SK-N-SH treated with all-trans-retinoic acid at 6 μM for 48 hours (cell line): ENCODE data around the gene PRDX6.
A peak's percentile ranks its signal among the peaks of the same experiment; 100 is the strongest.

Experiments used
- ATAC-seq: fragments of 200-7000 bp; cut with Tn5 transposase; 3 replicates; pipeline ENCODE4 v1.9.1; 2020; ENCODE audit warnings: mild to moderate bottlenecking, moderate library complexity
- ARNTL ChIP-seq: fragments of 450-650 bp; formaldehyde crosslinking; IDR thresholded peaks from 2 replicates; pipeline ENCODE4 v1.5.0; 2020; ENCODE audit warnings: low read depth, mild to moderate bottlenecking, moderate library complexity, borderline replicate concordance
- BACH2 ChIP-seq: fragments of 250-450 bp; sonication (Bioruptor Pico); IDR thresholded peaks from 2 replicates; pipeline ENCODE4 v1.9.0; 2021; ENCODE audit warnings: mild to moderate bottlenecking, borderline replicate concordance
- ESRRG ChIP-seq: fragments of 250-450 bp; sonication (Bioruptor Pico); IDR thresholded peaks from 2 replicates; pipeline ENCODE4 v1.6.1; 2021; ENCODE audit warnings: mild to moderate bottlenecking
- ISL1 ChIP-seq: fragments of 250-450 bp; sonication (Bioruptor Pico); IDR thresholded peaks from 2 replicates; pipeline ENCODE4 v2.1.2; 2022; ENCODE audit warnings: mild to moderate bottlenecking, moderate library complexity
- OSR1 ChIP-seq: fragments of 250-450 bp; sonication (Bioruptor Pico); IDR thresholded peaks from 2 replicates; pipeline ENCODE4 v1.8.0; 2022; ENCODE audit warnings: moderate library complexity, mild to moderate bottlenecking, inconsistent platforms
- RARB ChIP-seq: fragments of 250-450 bp; sonication (Bioruptor Pico); IDR thresholded peaks from 2 replicates; pipeline ENCODE4 v1.8.0; 2021; ENCODE audit warnings: mild to moderate bottlenecking, moderate library complexity
- TCF4 ChIP-seq: fragments of 250-450 bp; sonication (Bioruptor Pico); IDR thresholded peaks from 2 replicates; pipeline ENCODE4 v1.8.0; 2021; ENCODE audit warnings: mild to moderate bottlenecking, moderate library complexity, borderline replicate concordance
- TOX ChIP-seq: fragments of 250-450 bp; sonication (Bioruptor Pico); IDR thresholded peaks from 2 replicates; pipeline ENCODE4 v1.8.0; 2021; ENCODE audit warnings: mild to moderate bottlenecking, moderate library complexity, borderline replicate concordance
- ZC3H10 ChIP-seq: fragments of 250-450 bp; sonication (Bioruptor Pico); IDR thresholded peaks from 2 replicates; pipeline ENCODE4 v1.5.1; 2021; ENCODE audit warnings: mild to moderate bottlenecking, moderate library complexity
- ZFP30 ChIP-seq: fragments of 450-650 bp; formaldehyde crosslinking; IDR thresholded peaks from 2 replicates; pipeline ENCODE4 v1.5.0; 2022; ENCODE audit warnings: mild to moderate bottlenecking, moderate library complexity
- ZNF565 ChIP-seq: fragments of 450-650 bp; formaldehyde crosslinking; conservative IDR thresholded peaks from 2 replicates; pipeline ENCODE4 v1.5.0; 2020; ENCODE audit warnings: low read depth, mild to moderate bottlenecking, moderate library complexity
- ZNF70 ChIP-seq: fragments of 450-650 bp; formaldehyde crosslinking; IDR thresholded peaks from 2 replicates; pipeline ENCODE4 v1.5.0; 2020; ENCODE audit warnings: mild to moderate bottlenecking, moderate library complexity
- ZNF8 ChIP-seq: fragments of 450-650 bp; formaldehyde crosslinking; IDR thresholded peaks from 2 replicates; pipeline ENCODE4 v1.5.0; 2020; ENCODE audit warnings: mild to moderate bottlenecking, moderate library complexity
- TF ChIP-seq, protein P1 (sequence below): fragments of 250-450 bp; sonication (Bioruptor Pico); IDR thresholded peaks from 2 replicates; pipeline ENCODE4 v1.5.1; 2021; ENCODE audit warnings: mild to moderate bottlenecking, moderate library complexity
- TF ChIP-seq, protein P2 (sequence below): fragments of 250-450 bp; sonication (Bioruptor Pico); IDR thresholded peaks from 2 replicates; pipeline ENCODE4 v1.5.0; 2020; ENCODE audit warnings: mild to moderate bottlenecking, moderate library complexity
- TF ChIP-seq, protein P3 (sequence below): fragments of 250-450 bp; sonication (Bioruptor Pico); IDR thresholded peaks from 2 replicates; pipeline ENCODE4 v1.8.0; 2021; ENCODE audit warnings: low read depth, mild to moderate bottlenecking, moderate library complexity, borderline replicate concordance

The PRDX6 gene

DNA sequence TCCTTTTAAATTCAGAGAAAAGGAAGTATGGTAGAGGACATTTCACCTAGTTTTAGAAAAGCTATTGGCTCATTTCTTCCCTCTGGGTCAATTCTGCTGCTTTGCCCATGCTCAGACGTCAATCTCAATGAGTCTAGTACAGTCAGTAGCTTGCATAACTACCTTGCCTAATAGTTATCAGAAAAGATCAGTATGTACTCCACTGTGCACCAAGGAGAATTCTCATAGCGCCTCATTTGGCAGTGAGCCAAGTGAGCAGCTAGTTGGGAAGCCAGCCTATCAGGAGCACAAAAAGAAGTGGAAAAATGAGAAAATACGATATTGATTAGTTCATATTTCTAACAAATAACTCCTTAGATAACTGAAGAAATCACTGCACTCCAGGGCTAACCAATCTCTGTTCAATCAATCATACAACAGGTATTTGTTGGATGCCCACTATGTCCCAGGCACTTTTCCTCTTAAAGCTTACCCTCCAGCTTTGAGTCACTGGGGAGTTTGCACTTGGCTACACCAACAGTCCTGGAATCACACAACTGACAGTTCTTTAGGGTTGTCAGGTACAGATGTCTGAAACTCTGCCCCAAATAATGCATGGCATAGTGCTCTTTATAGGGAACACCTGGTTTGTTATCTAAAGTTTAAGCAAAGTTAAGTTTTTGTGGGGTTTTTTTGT, 50.2 kb downstream of the PRDX6 start:
- TF ChIP-seq OSR1 (CRISPR knock-in tag) (no peak), ARNTL (CRISPR knock-in tag) (no peak), ZNF565 (CRISPR knock-in tag) (no peak), TOX (no peak), ISL1 (CRISPR knock-in tag) (no peak), ESRRG (CRISPR knock-in tag) (no peak), TCF4 (no peak), ZFP30 (CRISPR knock-in tag) (no peak)
- TF ChIP-seq, protein P1, sequence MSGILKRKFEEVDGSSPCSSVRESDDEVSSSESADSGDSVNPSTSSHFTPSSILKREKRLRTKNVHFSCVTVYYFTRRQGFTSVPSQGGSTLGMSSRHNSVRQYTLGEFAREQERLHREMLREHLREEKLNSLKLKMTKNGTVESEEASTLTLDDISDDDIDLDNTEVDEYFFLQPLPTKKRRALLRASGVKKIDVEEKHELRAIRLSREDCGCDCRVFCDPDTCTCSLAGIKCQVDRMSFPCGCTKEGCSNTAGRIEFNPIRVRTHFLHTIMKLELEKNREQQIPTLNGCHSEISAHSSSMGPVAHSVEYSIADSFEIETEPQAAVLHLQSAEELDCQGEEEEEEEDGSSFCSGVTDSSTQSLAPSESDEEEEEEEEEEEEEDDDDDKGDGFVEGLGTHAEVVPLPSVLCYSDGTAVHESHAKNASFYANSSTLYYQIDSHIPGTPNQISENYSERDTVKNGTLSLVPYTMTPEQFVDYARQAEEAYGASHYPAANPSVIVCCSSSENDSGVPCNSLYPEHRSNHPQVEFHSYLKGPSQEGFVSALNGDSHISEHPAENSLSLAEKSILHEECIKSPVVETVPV (CRISPR knock-in tag), result no peak
- TF ChIP-seq, protein P2, sequence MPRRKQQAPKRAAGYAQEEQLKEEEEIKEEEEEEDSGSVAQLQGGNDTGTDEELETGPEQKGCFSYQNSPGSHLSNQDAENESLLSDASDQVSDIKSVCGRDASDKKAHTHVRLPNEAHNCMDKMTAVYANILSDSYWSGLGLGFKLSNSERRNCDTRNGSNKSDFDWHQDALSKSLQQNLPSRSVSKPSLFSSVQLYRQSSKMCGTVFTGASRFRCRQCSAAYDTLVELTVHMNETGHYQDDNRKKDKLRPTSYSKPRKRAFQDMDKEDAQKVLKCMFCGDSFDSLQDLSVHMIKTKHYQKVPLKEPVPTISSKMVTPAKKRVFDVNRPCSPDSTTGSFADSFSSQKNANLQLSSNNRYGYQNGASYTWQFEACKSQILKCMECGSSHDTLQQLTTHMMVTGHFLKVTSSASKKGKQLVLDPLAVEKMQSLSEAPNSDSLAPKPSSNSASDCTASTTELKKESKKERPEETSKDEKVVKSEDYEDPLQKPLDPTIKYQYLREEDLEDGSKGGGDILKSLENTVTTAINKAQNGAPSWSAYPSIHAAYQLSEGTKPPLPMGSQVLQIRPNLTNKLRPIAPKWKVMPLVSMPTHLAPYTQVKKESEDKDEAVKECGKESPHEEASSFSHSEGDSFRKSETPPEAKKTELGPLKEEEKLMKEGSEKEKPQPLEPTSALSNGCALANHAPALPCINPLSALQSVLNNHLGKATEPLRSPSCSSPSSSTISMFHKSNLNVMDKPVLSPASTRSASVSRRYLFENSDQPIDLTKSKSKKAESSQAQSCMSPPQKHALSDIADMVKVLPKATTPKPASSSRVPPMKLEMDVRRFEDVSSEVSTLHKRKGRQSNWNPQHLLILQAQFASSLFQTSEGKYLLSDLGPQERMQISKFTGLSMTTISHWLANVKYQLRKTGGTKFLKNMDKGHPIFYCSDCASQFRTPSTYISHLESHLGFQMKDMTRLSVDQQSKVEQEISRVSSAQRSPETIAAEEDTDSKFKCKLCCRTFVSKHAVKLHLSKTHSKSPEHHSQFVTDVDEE (CRISPR knock-in tag), result no peak
- peak; percentile 31; the same call in 1 of the 3 replicates for ATAC-seq

DNA sequence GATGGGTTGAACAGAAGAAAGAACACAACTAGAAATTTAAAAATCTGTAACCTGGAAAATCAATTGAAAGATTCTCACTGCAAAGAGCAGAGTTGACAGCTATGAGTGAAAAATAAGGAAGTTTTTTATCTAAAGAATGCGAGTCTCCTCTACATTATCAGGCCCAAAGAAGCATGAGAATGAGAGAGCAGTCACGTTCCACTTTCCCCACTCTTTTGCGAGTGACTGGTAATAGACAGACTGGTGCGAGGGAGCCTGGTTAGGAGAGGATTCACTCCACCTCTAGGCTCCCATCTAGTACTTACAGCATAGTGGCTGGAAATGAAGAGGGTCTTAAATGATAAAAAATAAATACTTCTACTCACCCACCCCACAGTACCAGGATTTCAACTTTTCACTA, 52.0 kb downstream of the PRDX6 start:
- ATAC-seq, result no peak
- TF ChIP-seq ZNF70 (no peak), BACH2 (CRISPR knock-in tag) (no peak)

DNA sequence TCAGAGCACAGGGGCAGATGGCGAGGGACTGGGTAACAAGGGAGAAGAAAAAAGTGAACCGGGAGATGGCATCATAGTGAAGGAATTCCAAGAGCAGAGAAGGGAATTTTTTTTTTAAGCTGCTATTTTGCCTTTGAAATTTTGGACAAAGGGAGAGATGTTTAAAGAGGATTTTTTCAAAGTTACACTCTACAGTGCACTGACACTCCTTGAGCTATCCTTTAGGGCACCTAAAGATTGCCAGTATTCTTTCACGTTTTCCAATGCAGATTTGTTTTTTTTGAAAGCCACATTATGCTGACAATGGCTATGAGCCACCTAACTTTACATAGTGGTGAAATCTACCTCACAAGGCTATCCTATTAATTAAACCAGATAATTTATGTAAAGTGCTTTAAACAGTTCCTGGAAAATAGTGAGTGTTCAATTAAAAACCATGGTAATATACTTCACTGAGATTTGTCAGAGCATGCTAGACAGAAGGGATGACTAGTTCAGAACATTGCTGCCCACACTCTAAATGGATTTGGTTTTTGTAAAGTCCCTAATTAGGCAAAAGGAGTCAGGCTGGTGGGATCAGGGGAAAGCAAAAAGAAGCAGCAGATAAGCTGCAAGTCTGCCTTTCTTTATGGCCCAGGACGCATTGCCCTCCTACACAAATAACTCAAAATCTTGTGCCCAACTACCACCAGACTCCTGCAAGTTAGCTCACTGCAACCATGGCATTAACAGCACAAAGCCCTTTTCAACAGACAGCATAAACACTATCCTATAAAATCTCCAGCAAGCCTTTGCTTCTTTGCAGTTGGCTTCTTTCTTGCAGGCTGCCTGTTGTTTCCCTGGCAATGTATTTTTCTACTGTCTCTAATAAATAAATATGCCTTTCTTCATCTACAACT, 53.9 kb downstream of the PRDX6 start:
- no peak for TF ChIP-seq ZC3H10
- no peak for TF ChIP-seq TCF4
- TF ChIP-seq, protein P3, sequence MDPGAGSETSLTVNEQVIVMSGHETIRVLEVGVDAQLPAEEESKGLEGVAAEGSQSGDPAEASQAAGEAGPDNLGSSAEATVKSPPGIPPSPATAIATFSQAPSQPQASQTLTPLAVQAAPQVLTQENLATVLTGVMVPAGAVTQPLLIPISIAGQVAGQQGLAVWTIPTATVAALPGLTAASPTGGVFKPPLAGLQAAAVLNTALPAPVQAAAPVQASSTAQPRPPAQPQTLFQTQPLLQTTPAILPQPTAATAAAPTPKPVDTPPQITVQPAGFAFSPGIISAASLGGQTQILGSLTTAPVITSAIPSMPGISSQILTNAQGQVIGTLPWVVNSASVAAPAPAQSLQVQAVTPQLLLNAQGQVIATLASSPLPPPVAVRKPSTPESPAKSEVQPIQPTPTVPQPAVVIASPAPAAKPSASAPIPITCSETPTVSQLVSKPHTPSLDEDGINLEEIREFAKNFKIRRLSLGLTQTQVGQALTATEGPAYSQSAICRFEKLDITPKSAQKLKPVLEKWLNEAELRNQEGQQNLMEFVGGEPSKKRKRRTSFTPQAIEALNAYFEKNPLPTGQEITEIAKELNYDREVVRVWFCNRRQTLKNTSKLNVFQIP (CRISPR knock-in tag), result no peak
- no peak for TF ChIP-seq ISL1 (CRISPR knock-in tag)
- TF ChIP-seq RARB (CRISPR knock-in tag), result no peak
- TF ChIP-seq ZNF8 (CRISPR knock-in tag), result no peak
- TF ChIP-seq ARNTL (CRISPR knock-in tag), result no peak
- TF ChIP-seq, all 23 proteins: peak for 0
- peak; percentile 51 for ATAC-seq

DNA sequence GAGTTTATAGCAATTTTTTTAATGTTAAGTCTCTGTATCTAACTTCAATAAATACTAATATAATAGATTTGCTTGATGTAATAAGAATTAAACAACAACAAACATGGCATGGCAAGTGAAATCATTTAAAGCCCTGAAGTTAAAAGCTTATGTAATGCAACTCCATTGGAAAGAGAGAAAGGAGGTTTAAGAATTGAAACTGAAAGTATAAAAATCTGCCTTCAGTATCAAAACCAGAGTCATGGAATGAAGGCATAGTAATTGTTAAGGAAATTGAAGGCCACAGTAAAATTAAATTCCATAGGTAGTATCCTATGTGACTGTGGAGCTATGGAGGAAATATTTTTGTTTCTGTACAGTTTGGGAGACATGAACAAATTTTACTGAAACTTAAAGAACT, 55.1 kb downstream of the PRDX6 start:
- peak; percentile 60 for ATAC-seq
- TF ChIP-seq, protein P2 (CRISPR knock-in tag), result no peak
- TF ChIP-seq, protein P3 (CRISPR knock-in tag), result no peak
- TF ChIP-seq OSR1 (CRISPR knock-in tag), result no peak
